Measurements from ENCODE around the gene C10orf90.

DNA sequence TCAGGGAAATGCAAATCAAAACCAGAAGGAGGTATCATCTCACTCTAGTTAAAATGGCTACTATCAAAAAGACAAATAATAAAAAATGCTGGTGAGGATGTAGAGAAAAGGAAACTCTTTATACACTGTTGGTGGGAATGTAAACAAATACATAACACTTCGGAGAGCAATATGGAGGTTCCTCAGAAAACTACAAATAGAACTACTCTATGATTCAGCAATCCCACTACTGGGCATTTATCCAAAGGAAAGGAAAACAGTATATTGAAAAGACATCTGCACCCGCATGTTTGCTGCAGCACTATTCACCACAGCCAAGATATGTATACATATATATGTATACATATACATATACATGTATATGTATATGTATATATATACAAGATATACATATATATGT lies 94.2 kb downstream of the C10orf90 start:
- TF ChIP-seq, protein P1, sequence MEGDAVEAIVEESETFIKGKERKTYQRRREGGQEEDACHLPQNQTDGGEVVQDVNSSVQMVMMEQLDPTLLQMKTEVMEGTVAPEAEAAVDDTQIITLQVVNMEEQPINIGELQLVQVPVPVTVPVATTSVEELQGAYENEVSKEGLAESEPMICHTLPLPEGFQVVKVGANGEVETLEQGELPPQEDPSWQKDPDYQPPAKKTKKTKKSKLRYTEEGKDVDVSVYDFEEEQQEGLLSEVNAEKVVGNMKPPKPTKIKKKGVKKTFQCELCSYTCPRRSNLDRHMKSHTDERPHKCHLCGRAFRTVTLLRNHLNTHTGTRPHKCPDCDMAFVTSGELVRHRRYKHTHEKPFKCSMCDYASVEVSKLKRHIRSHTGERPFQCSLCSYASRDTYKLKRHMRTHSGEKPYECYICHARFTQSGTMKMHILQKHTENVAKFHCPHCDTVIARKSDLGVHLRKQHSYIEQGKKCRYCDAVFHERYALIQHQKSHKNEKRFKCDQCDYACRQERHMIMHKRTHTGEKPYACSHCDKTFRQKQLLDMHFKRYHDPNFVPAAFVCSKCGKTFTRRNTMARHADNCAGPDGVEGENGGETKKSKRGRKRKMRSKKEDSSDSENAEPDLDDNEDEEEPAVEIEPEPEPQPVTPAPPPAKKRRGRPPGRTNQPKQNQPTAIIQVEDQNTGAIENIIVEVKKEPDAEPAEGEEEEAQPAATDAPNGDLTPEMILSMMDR (IDR thresholded peaks at IDR 0.05): no peak
- no peak for TF ChIP-seq POLR2A (IDR thresholded peaks at IDR 0.05)
